GM19438 (cell line): ENCODE results near the gene OR2C3.
"Not testable (repeated sequence)": the region's sequence is repeated elsewhere in the genome, so short reads cannot be mapped to it uniquely, and the experiment has no call there.

ENCODE experiments used
- ATAC-seq: cut with Tn5 transposase; IDR thresholded peaks from one replicate; pipeline ENCODE4 v1.9.1; 2021; ENCODE audit warnings: low read depth; ENCODE audit not compliant: unreplicated experiment

Gene OR2C3

DNA sequence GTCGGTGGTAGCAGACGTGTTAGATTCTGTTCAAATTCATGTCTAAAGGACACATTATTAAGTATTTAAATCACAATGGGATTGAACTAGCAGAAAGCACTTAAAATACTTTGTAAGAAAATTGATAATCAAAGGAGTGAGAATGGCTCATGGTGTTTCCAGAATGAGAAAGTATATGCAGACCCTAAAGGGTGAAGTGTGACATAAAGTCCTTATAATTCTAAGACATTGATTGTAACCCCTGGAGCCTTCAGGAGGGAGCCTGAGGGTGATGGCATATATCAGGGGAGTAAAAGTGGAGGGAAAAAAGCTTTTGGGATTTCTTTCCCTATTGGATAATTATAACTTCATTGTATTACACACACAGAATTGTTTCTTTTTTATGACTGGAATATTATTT, at the start of gene OR2C3:
Gene OR2C3 (minus strand): TSS at position 101 of the 400 bp plus-strand sequence. CDS start 3,929 bp downstream, outside the sequence.
- no peak for ATAC-seq

DNA sequence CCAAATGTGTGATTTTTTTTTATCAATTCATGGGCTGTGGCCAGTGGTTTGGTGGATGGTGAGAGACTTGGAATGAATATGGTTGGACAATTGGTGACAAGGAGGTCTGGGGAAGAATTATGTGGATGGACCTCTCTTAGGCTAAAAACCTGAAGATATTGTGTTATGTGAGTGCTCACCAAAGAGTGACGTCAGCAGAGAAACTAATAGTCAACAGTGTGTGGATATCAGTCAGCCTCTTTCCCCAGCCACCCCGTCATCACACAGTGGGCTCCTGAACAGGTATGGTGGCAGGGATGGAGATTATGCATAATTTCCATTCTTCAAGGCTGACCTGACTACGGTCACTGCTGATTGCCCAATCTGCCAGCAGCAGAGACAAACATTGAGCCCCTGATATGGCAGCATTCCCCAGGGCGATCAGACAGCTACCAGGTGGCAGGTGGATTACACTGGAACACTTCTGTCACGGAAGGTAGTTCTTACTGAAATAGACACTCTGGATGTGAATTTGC, 42.8 kb upstream of the OR2C3 start:
- ATAC-seq = no peak

DNA sequence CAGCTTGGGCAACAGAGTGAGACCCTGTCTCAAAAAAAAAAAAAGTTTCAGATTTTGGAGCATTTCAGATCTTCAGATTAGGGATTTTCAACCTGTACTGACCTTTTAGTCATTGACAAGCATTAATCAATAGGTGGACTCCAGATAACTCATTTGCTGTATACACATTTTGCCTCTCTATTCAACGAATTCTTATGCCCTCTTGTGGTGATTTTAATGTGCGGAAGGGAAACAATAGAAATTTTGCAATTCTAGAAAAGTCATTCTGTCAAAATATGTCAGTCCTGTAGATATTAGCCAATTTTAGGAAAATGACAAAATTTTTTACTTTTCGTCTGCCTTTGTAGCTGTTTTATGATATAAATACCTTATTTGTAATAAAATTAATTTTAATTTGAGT, 40.3 kb upstream of the OR2C3 start:
- no peak for ATAC-seq

DNA sequence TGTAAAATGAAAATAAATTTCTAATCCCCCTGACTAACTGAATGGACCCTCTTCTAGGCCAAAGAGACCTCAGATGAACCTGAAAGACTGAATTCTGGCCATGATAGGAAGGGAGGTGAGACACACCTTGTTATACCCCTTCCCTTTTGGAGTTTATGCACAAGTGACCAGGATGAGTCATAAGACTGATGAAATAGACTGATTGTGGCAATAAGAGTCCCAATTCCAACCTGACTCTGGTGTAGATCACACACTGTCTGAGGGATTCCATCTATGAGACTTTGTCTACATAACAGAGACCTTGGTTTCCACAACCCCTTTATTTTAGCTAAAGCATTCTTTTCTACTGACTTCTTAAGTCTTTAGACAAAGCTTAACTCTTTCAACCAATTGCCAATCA, 38.4 kb upstream of the OR2C3 start:
- no peak for ATAC-seq

DNA sequence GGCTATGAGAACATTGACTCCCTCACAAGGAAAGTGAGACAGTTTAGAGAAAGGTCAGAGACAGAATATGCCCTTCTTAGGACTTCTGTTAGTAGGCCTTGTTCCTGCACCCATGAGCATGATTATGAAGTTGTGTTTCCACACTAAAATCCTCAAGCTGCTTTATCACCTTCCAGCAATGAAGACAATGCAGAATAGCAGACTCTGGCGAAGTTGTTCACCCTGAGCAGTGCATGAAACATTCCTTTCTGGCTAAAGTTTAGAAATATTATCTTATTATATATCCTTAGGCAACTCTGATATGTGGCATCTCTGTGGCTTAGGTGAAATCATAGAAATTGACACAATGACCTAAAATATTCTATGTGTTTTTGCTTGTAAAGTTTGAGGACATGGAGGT, 38.0 kb upstream of the OR2C3 start:
- no peak for ATAC-seq

DNA sequence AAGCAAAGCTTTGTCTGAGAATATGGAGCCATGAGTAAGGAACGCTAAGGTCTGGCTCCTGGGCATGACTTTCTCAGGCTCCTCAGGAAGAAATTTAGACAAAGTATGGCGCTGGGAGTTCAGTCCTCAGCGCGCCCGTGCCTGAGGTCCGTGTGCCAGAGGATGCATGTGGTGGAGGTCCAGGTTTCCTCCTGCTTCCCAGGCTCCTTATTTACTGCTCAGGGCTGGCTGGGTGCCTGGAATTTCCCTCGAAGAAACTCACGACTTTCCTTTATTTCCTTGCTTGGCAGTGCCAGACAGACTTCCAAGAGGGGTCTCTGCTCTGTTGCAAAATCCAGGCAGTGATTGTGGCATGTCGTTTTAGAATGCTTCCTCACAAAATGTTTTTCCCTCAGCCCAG, 26.0 kb upstream of the OR2C3 start:
- ATAC-seq = no peak

DNA sequence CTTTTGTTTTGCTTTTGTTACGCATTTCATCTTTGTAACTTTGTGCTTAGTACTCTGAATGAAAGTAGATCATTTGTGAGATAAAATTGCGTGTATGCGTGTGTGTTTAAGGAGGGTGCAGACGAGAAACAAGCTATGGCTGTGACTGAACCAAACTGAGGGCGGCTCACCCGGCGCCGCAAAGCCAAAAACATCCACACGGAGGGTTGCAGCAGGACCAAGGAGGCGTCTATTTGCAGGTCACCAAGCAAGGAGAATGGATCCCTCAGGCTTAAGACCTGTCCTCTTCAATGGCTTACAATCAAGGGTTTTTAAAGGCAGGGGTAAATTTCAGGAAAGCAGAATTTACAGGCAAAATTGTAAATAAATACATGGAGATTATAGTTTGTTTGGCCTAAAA, 25.5 kb upstream of the OR2C3 start:
- no peak for ATAC-seq

DNA sequence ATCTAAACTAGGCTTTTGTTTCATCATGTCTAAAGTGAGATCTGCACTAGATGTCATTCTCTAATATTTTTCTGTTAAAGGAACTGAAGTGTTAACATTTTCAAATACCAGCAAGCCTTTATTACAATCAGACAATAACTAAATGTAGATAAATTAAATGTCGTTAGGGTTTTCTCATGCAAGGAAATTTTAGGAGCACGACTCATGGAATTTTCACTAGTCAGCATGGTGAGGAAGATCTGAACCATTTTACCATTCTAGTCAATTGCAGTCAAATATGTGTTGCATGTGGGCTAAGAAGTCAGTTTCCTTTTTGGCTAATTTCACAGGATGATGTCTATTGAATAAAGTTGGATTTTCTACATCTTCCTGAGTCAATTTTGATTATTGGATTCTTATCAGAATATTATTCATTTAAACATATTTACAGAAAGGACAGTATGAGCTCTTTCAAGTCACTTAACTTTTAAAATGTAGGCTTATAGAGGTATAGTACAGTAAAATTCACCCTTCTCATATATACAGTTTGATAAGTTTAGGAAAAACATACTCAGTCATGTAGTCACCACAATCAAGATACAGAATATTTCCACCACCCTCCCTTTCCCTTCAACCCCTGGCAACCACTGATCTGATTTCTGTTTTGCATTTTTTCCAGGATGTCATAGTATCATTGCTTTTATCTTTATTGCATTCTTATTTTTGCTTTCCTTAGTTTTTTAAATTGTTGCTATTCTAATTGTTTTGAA, 21.9 kb upstream of the OR2C3 start:
- no peak for ATAC-seq

DNA sequence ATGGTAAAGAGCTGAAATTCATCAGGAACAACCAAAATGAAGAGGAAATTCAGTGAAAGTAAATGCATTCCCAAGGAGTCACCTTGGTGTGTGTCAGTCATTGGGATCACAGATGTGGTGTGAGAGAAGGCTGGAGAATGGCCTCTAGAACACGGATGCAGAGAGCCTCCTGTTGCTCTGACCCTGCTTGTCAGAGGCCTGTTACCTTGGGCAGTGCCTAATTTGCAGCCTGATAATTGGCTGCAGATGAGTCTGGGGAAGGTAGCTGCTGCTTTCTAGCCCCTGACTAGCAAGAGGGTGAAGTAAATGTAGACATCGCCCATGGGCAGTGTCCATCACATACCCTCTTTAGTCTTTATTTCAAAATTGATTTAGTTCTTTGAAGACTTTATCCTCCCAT, 16.0 kb upstream of the OR2C3 start:
- ATAC-seq = no peak

DNA sequence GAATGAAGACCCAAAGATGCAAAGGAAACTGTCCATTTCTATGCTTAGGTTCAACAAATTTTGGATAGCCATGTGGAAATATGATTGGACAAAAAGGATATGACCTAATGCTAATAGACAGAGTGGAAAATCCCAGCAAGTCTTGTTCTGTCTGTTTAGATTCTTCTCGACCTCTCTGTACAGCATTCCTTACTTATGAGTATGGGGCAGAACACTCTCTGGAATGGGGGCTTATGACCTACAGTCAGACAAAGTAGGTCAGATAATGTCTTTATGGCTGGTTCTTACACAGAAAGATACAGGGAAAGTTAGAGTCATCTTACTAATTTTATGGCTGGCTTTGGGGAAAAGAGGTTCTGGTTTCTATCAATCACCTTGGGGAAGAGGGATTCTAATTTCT, 15.5 kb upstream of the OR2C3 start:
- no peak for ATAC-seq

DNA sequence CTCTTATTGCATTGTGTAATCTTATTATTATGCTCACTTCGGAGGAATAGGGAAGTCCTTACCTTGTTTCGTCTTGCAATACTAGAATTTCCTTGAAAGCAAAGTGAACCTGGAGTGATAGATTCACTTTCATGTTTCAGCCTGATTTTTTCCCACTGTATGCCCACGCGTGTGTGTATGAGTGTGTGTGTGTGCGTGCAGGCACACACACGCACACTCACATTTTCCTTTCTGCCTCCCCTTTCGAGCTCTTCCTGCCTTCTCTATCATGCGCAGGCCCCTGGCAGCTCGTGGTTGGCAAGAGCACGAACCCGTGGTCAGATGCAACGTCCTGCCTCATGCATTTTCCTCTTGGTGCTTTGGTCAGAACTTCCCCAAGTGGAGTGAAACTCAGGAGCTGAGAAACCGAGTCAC, 12.5 kb upstream of the OR2C3 start, which contains the start of gene GCSAML:
Gene GCSAML (plus strand): TSS at position 366 of the 414 bp plus-strand sequence. CDS start 58 bp downstream, outside the sequence.
- ATAC-seq = no peak

DNA sequence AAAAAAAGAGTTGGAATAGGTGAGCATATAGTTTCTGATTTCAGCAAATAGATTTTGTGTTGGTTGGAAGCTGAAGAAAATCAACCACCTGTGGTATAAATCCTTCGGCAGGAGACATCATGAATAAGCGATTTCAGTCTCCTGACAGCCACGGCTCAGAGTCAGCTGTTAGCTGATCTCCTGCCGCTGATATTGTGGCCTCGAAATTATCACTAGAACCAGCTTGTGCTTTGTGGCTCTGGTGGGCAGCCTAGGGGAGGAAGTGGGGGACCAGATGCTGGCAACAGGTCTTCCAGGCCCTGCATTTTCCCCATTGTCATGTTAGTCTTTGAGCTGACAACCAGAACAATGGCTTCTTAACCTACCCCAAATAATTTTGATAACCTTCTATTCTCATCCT, 11.9 kb upstream of the OR2C3 start:
- no peak for ATAC-seq

DNA sequence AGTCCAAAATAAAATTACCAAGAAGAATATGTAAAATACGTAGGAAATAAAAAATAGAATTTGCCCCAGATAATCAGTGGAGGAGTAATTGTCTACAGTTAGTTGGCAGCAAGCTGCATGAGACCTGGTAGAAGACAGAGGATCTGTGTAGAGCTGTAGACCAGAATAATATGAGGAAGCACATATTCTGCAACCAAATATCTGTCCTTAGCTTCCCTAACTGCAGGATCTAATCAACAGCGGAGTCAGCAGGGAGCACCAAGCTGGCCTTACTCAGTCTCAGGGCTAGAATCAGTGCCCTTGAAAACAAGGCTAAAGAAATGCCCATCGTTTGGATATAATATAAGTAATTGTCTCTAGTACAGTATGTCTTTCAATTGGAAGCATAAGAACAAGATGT, 6.6 kb upstream of the OR2C3 start:
- no peak for ATAC-seq

DNA sequence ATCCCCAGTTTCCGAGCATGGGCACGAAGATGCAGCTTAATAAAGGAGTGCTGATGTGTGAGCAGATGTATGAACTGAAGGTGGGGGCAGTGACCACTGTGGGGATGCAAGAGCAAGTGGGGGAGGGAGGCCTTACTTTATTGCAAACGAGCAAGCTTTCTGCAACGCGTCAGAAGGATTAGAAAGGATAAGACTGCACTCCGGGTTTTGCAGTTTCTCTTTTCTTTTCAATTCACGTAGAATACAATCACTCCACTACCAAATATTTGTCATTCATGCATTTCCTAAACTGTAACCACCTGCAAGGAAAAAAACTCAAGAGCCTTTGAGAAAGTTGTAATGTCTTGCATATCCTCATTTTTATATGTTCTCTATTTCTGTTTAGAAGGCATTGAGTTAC, 4.3 kb upstream of the OR2C3 start:
- ATAC-seq = no peak

DNA sequence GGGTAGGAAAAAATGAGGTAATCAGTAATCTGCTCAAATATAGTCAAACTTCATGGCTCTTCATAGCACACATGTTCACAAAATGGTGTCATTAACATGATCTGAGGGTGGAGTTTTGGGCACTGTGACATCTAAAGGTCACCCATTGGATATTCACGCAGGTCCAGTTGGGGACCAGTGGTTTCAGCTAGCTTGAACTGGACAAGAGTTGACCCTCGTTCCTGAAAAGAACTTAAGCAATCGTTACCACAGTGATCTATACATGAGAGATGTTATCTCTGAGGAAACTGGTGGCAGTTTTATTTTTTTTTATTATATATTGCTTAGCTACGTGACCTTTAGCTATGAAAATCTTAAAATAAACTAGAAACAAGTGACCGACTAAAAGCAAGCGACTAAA, 3.0 kb upstream of the OR2C3 start:
- ATAC-seq = no peak

DNA sequence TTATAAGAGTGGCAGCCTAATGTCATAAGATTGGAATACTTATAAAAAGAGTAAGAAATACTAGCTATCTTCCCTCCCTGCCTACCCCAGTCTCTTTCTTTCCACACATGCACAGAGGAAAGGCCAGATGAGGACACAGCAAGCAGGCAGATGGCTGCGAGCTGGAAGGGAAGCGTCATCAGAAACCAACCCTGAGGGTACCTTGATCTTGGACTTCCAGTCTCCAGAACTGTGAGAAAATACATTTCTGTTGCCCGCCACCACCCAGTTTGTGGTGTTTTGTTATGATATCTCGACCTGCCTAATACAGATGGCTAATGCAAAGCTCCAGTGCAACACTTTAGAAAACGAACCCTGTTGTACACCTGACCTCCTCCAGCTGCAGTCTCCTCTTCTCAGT, 2.3 kb upstream of the OR2C3 start:
- no peak for ATAC-seq

DNA sequence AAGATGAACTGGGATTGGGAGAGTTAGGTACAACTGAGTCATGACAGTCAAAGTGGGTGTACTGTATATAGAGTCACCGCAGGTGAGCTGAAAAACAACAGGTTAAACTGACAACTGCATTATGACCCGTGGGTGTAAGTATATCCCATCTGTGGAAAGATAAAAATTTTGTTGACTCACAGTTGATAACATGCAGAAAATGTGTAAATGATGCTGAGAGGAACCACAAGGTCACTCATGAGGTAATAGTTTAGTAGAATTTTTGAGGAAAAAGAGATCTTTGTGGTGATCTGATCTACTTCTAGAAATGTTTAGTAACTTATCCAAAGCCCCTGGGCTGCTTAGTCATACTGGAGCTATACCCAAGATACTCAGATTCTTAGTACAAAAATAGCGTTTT, 838 bp downstream of the OR2C3 start:
- ATAC-seq = no peak

DNA sequence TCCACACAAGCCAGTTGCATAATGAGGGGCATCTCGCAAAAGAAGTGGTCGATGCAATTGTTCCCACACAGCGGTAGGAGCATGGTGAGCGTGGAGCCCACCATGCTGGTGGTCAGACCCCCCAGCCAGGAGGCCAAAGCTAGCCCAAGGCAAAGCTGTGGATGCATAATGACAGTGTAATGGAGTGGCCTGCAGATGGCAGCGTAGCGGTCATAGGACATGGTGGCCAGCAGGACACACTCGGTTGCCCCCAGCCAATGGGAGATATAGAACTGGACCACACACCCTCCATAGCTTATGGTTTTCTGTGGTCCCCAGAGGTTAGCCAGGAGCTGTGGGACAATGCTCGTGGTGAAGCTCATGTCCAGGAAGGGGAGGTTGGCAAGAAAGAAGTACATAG, 4.3 kb downstream of the OR2C3 start:
- no peak for ATAC-seq

DNA sequence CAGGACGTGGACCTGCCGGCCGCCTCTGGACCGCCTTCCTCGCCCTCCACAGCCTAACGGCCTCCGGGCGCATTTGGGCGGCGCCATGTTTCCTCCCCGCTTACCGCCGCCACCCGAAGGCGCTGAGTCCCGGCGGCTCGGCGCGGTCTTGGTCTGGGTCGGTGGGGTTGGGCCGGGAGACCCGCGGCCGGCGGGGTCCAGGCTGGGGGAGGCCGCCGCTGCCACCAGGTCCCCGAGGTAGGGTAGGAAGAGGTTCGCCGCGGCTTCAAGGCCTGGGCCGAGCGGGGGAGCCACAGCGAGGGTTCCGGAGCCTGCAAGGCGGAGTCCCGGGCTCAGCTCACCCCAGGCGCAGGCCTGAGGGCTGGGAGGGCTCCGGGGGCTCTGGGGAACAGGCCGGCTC, 5.5 kb downstream of the OR2C3 start:
- ATAC-seq = no peak

DNA sequence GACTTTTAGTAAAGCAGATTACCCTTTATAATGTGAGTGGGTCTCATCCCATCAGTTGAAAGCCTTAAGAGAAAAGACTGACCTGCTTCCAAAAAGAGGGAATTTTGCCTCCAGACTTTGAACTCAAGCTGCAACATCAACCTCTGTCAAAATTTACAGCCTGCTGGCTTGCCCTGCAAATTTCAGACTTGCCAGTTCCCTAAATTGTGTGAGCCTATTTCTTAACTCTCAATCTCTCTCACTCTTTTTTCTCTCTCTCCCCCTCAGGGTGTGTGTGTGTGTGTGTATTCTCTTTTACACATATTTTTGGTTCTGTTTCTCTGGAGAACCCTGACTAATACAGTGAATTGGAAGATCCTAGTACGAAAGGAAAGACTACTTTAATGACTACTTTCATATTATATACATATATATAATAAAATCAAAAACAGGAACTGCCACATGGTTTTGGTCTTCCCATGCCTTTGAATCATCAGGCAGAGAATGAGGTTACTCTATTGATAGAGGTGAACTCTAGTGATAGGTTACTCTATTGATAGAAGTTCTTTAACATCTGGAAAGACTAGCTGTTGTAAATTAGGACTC, 6.4 kb downstream of the OR2C3 start:
- ATAC-seq = no peak

DNA sequence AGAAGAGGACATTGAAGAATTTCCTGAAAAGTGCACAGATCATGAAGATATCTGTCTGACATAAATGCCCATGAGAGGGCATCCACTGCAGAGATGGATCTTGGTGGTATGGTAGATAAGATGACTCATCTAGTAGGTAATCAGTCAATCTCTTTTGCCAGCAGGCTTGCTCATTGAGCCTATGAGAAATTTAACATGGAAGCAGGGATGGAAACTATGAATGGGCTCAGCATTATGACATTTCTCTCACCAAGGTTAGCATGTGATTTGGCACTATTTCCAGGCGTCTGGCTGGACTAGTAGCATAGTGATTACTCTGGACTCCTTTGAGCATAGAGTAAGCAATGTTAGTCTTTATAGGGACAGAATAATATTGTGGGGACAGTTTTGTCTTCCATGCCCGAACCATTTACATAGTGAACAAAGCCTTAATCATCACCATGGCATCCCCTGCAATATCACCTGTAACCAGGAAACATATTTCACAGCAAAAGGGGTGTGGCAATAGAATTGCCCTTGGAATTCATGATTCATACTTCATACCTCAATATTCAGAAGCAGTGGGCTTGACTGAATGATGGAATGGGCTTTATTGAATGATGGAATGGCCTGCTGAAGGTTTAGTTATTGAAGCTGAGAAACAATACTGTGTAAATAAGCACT, 7.3 kb downstream of the OR2C3 start:
- ATAC-seq = no peak

DNA sequence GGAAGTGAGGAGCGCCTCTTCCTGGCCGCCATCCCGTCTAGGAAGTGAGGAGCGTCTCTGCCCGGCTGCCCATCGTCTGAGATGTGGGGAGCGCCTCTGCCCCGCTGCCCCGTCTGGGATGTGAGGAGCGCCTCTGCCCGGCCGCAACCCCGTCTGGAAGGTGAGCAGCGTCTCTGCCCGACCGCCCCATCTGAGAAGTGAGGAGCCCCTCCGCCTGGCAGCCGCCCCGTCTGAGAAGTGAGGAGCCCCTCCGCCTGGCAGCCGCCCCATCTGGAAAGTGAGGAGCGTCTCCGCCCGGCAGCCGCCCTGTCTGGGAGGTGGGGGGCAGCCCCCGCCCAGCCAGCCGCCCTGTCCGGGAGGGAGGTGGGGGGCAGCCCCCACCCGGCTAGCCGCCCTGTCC, 14.4 kb downstream of the OR2C3 start:
- ATAC-seq = not testable (repeated sequence)
